Measurements from ENCODE around the gene YJU2. TPM values are rescaled to one million over a fixed set of nuclear protein-coding genes. Genes with fewer than 3 reads are reported as not detected.
A peak's percentile ranks its signal among the peaks of the same experiment; 100 is the strongest.

Gene YJU2
- total and polyA plus RNA-seq, 2 of the 13 experiments (the other 11 are each of a cell fraction or from before 2014, with no cell fraction given), result 9.3 to 17.9 TPM

DNA sequence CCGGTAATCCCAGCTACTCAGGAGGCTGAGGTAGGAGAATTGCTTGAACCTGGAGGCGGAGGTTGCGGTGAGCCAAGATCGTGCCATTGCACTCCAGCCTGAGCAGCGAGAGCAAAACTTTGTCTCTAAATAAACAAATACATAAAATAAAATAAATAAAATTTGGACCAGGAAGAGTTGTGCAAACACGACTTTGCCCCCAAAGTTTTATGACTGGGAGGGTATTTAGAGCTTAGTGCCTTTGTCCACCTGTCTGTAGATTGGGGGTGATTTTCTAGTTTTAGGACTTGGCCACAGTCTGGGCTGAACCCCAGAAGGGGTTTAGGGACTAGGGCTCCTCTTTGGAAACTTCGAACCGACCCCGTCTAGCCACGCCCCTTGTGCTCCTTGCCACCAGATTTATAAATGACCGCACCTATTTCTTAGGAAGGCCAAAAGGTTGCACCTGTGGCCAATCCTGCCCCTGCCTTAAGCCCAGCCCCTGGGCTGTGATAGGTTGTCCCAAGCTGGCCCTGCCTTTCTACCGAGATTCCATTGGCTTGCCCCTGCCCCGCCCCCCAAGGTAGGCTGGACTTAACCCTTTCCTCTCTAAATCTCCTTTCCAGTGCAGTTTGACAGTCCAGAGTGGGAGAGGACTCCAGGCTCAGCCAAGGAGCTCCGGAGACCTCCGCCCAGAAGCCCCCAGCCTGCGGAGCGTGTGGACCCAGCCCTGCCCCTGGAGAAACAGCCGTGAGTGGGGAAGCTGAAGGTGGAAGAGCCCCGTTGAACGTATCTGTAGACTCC lies 37.5 kb downstream of the YJU2 start (continued):
- TF ChIP-seq LCORL (IDR thresholded peaks at IDR 0.05) (no peak), LCORL (CRISPR knock-in tag; IDR thresholded peaks at IDR 0.05) (0 out of 2 replicates have a peak, but pooled peaks have one; percentile 28), MXI1 (IDR thresholded peaks at IDR 0.05; ENCODE audit: borderline replicate concordance, low read depth, low read length) (no peak), TARDBP (CRISPR knock-in tag; IDR thresholded peaks at IDR 0.05) (peak; percentile 37; the same call in 1 of the 2 replicates), SAFB2 (CRISPR knock-in tag; IDR thresholded peaks at IDR 0.05; ENCODE audit: borderline replicate concordance, low read depth) (no peak), CREB1 (IDR thresholded peaks at IDR 0.05) (no peak), CREB1 (CRISPR knock-in tag; IDR thresholded peaks at IDR 0.05) (peak; percentile 24; the same call in 1 of the 2 replicates), U2AF2 (IDR thresholded peaks at IDR 0.05; ENCODE audit: low read depth, low read length) (no peak), MZF1 (CRISPR knock-in tag; IDR thresholded peaks at IDR 0.05; ENCODE audit: borderline replicate concordance) (no peak), ZNF367 (CRISPR knock-in tag; IDR thresholded peaks at IDR 0.05; ENCODE audit: borderline replicate concordance) (no peak), SP4 (CRISPR knock-in tag; IDR thresholded peaks at IDR 0.05) (peak; percentile 75), ZNF678 (CRISPR knock-in tag; IDR thresholded peaks at IDR 0.05) (no peak), RFXAP (CRISPR knock-in tag; IDR thresholded peaks at IDR 0.05; ENCODE audit: borderline replicate concordance) (peak; percentile 28; the same call in 1 of the 2 replicates), ZBTB20 (CRISPR knock-in tag; IDR thresholded peaks at IDR 0.05; ENCODE audit: borderline replicate concordance, low read depth) (no peak), NR2F1 (CRISPR knock-in tag; IDR thresholded peaks at IDR 0.05) (peak; percentile 44 to 45; a peak in 2 of 4 replicates), ZNF552 (CRISPR knock-in tag; IDR thresholded peaks at IDR 0.05; ENCODE audit: borderline replicate concordance) (no peak), ZMYM3 (CRISPR knock-in tag; IDR thresholded peaks at IDR 0.05) (no peak), MTA3 (CRISPR knock-in tag; IDR thresholded peaks at IDR 0.05) (no peak), NCOA2 (CRISPR knock-in tag; IDR thresholded peaks at IDR 0.05) (no peak), ZSCAN12 (CRISPR knock-in tag; IDR thresholded peaks at IDR 0.05) (no peak)
- TF ChIP-seq, protein P1, sequence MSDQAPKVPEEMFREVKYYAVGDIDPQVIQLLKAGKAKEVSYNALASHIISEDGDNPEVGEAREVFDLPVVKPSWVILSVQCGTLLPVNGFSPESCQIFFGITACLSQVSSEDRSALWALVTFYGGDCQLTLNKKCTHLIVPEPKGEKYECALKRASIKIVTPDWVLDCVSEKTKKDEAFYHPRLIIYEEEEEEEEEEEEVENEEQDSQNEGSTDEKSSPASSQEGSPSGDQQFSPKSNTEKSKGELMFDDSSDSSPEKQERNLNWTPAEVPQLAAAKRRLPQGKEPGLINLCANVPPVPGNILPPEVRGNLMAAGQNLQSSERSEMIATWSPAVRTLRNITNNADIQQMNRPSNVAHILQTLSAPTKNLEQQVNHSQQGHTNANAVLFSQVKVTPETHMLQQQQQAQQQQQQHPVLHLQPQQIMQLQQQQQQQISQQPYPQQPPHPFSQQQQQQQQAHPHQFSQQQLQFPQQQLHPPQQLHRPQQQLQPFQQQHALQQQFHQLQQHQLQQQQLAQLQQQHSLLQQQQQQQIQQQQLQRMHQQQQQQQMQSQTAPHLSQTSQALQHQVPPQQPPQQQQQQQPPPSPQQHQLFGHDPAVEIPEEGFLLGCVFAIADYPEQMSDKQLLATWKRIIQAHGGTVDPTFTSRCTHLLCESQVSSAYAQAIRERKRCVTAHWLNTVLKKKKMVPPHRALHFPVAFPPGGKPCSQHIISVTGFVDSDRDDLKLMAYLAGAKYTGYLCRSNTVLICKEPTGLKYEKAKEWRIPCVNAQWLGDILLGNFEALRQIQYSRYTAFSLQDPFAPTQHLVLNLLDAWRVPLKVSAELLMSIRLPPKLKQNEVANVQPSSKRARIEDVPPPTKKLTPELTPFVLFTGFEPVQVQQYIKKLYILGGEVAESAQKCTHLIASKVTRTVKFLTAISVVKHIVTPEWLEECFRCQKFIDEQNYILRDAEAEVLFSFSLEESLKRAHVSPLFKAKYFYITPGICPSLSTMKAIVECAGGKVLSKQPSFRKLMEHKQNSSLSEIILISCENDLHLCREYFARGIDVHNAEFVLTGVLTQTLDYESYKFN (CRISPR knock-in tag; conservative IDR thresholded peaks at IDR 0.05), result peak; percentile 57
- TF ChIP-seq, protein P2, sequence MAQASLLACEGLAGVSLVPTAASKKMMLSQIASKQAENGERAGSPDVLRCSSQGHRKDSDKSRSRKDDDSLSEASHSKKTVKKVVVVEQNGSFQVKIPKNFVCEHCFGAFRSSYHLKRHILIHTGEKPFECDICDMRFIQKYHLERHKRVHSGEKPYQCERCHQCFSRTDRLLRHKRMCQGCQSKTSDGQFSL (CRISPR knock-in tag; IDR thresholded peaks at IDR 0.05), result no peak
- TF ChIP-seq, protein P3, sequence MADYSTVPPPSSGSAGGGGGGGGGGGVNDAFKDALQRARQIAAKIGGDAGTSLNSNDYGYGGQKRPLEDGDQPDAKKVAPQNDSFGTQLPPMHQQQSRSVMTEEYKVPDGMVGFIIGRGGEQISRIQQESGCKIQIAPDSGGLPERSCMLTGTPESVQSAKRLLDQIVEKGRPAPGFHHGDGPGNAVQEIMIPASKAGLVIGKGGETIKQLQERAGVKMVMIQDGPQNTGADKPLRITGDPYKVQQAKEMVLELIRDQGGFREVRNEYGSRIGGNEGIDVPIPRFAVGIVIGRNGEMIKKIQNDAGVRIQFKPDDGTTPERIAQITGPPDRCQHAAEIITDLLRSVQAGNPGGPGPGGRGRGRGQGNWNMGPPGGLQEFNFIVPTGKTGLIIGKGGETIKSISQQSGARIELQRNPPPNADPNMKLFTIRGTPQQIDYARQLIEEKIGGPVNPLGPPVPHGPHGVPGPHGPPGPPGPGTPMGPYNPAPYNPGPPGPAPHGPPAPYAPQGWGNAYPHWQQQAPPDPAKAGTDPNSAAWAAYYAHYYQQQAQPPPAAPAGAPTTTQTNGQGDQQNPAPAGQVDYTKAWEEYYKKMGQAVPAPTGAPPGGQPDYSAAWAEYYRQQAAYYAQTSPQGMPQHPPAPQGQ (CRISPR knock-in tag; IDR thresholded peaks at IDR 0.05; ENCODE audit: borderline replicate concordance), result no peak
